Measurements from ENCODE around the gene GRM4.

GRM4 gene

GRCh38 chr6:34157236-34157830 is 11.4 kb upstream of the GRM4 start:
- no peak for DNase-seq

DNA sequence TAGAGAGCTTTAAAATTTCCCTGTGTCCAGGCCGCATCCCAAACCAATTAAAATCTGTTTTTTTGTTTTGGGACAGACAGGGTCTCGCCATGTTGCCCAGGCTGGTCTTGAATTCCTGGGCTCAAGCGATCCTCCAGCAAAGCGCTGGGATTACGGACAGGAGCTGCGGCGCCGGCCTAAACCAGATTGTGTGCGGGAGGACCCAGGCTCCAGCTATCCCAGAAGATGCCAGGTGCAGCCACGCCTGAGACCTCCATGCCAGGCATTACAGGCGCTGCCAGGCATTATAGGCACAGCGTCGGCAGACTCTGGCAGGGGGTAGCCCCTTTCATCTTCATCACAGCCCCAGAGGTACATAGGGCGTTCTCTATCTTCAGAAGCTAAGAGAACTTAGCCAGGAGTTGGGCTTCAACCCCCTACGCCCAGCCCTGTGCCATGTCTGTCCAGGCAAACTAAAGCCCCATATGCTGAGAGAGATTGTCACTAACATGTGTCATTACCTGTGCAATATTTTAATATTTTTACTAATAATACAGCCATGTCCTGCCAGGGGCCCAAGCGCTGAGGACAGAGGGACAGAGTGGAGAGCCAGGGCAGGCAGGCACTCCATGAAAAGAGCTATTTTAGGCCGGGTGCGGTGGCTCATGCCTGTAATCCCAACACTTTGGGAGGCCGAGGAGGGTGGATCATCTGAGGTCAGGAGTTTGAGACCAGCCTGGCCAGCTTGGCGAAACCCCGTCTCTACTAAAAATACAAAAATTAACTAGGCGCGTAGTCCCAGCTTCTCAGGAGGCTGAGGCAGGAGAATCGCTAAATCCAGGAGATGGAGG is 9.8 kb upstream of the GRM4 start:
- DNase-seq = no peak

DNA sequence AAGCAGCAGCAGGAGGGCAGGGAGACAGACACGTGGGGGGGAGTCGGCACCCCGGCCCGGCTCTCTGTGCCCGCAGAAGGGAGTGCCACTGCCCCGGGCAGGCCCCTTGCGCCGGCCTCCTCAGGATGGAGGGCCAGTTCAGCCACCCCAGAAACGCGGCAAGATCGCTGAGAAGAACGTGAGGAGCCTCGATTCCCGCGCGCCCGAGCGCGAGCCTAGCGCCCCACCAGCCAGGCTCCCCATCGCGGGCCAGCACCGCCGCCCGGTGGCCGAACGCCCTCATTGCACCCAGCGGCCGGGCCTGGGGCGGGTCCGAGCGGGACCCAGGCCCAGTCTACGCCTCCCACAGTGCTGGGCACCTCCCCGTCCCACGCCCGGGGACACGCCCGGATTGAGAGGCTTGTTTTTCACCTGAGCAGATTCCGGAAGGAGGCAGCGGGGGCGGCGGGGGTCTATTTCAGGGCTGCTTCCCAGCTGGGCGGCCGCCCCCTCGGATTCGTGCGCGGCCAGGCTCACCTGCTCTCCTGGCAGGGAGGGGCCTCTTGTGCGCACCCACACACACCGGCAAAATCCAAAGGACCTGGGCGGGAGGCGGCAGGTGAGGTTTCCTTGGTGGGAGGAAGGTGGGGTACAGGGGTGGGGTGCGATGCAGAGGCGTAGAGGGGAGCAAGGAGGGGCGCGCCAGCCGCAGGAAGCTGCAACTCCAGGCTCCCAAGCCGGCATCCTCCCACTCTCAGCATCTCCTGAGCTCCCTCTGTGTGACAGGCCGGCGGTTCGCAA is 9.0 kb upstream of the GRM4 start:
- peak; percentile 65 for DNase-seq

GRCh38 chr6:34152806-34153520 is 7.1 kb upstream of the GRM4 start:
- DNase-seq = no peak

GRCh38 chr6:34152042-34152524 is 6.2 kb upstream of the GRM4 start:
- DNase-seq = no peak

GRCh38 chr6:34151321-34152041 is 5.6 kb upstream of the GRM4 start:
- no peak for DNase-seq

DNA sequence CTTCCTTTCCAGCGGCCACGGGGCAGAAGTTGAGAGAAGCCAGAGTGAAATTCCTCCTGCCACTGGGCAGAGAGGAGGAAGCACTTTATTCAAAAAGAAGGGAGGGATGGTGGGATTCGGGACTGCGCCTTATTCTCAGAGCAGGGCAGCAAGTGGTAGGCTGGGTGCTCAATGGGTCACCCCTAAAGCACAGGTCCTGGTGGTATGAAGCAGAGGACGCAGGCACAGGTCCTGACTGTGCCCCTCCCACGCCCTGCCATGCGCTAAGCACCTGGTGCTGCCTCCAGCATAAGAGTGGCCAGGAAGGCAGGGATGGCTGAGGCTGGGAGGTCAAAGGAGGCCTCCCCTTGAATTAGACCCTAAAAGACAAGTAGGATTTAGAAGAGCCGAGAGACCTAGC is 4.9 kb upstream of the GRM4 start:
- DNase-seq = no peak

DNA sequence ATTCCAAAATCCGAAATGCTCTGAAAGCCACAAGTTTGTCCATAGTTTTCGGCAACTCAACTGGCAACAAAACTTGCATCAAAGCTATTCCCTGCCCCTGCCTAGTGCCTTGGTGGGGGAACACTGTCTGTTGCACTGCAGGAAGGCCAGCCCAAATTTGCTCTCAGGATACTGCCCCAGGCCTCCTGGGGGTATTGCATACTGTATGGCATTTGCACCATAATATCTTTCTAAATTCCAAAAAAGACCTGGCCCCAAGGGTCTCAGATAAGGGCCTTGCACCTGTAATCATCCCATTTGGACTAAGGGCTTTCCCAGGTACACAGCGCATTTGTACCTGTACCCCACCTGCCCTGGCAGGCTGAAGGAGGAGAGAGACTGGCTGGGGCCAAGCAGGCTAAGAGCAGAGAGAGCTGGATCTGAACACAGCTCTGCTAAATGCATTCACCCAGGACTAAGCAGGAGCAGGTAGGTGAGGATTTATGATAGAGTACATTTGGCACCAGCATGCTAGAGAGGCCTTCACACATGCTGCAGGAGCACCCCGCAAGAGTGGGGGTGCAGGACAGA is 4.0 kb upstream of the GRM4 start:
- no peak for DNase-seq

GRCh38 chr6:34149452-34149810 is 3.5 kb upstream of the GRM4 start:
- no peak for DNase-seq

GRCh38 chr6:34148631-34149451 is 3.0 kb upstream of the GRM4 start:
- DNase-seq = no peak

DNA sequence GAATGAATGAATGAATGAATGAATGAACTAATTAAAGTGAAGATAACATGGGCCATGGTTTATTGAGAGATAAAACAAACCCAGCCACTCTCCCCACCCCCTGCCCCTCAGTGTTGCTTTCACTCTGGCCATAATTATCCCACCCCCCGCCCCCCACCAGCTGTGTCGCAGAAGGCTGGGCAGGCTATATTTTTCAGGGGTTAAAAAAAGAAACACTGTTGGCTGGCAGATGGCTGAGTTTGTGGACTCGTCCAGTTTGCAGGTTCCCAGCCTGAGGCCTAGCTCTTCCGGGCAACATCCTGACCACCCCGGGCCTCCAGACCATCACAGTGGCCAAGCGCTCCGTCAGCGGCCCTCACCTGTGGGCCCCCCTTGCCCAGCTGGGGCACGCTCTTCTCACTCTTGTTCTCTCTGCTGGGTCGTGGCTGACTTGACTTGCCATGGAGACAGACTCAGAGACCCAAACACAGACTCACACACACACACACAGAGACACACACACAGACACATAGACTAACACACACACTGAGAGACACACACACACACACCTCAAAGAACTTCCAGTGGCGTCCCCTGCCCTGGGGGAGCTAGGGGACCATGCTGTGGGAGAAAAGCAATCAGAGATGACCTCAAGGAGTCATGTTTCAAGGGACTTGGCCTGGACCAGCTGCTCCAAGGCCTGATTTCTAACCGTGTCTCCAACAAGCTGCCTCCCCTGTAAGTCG is 2.2 kb upstream of the GRM4 start:
- no peak for DNase-seq

- no peak for DNase-seq
Measured at GRCh38 chr6:34146801-34147592, 1.1 kb upstream of the GRM4 start.

GRCh38 chr6:34145161-34146020 is 496 bp downstream of the GRM4 start:
- DNase-seq = peak; percentile 37

- no peak for DNase-seq
Measured at GRCh38 chr6:34144581-34145160, 1.2 kb downstream of the GRM4 start.

- peak; percentile 45 for DNase-seq
Measured at GRCh38 chr6:34143884-34144580, 1.9 kb downstream of the GRM4 start.

DNA sequence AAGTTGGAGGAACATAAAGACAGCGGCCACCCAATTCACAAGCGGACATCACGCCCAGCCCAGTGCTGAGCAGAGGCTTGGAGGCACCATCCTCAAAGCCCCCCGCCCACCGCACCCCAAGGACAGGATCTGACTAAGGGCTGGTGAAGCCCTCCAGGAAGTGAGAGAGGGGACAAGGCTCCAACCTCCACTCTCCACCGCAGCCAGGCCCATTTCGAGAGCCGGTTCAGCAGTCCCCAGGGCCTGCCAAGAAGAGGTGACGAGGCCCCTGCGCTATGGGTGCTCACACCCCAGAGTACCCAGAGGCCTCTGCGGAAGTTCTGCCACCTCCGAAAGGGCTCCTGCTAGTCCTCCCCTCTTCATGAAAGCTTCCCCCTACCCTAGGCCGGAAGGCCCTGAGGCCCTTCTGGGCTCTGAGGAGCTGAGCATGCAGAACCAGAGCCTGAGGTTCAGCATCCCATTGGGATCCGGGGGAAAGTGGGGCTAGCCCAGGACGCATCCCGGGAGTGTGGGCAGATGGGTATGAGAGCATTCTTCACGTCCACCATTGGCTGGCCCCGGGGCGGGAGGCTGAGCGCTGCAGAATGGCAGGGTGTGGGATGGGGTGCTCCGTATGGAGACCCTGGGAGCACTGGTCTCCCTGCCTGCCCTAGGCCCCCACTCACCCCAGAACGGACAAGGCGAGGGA is 2.5 kb downstream of the GRM4 start:
- no peak for DNase-seq
